D721Med (cell line): ENCODE measurements around the gene SCN4B.

Source experiments
- DNase-seq: peaks from one replicate; pipeline ENCODE4 v3.0.0; 2011; ENCODE audit warnings: low spot score; ENCODE audit not compliant: insufficient read length
- FAIRE-seq: peaks from 2 replicates; lab custom pipeline; 2011; peaks lifted over from hg19 to GRCh38; lab: Jason Lieb, UNC
- CTCF ChIP-seq: IDR thresholded peaks from 2 replicates; pipeline ENCODE4 v1.5.1; 2012; ENCODE audit warnings: mild to moderate bottlenecking, control low read depth; ENCODE audit not compliant: insufficient read depth; ENCODE audit errors: missing control alignments

The SCN4B gene

GRCh38 chr11:118086913-118087768 is 65.5 kb downstream of the SCN4B start, which contains the start of gene SMIM35:
Gene SMIM35, minus strand, starts transcription at chr11:118086963. Its CDS starts 206 bp downstream, at chr11:118086757.
- DNase-seq = no peak
- TF ChIP-seq CTCF = no peak
- no peak for FAIRE-seq

- FAIRE-seq = no peak
- TF ChIP-seq CTCF = no peak
- DNase-seq = no peak
Measured at GRCh38 chr11:118084656-118085055, 68.0 kb downstream of the SCN4B start.

GRCh38 chr11:118084247-118084646 is 68.4 kb downstream of the SCN4B start:
- DNase-seq (no peak), FAIRE-seq (no peak)
- no peak for TF ChIP-seq CTCF
